Right lobe of liver (tissue), 4 donors: ENCODE measurements around the gene SRSF9.

Source experiments
- CTCF ChIP-seq, 4 donors: fragments of 200-600 bp in 3 of 4; fragments of 450-650 bp in 1 of 4; IDR thresholded peaks; one replicate each; pipeline versions ENCODE4 v1.5.1 to v1.8.0; 2016 to 2022; ENCODE audit warnings: antibody characterized with exemption in 4 of 4, mild to moderate bottlenecking in 2 of 4
- POLR2A ChIP-seq: fragments of 450-650 bp; IDR thresholded peaks from one replicate; pipeline ENCODE4 v1.6.1; 2017; ENCODE audit warnings: antibody characterized with exemption, mild to moderate bottlenecking
- donor health status: DM: no; HTN: no; CAD: no.
- donor health status: DM: no; HTN: no; CAD: no.
- donor health status: DM: no; HTN: yes; CAD: no.

GRCh38 chr12:120412421-120412820 is 57.1 kb downstream of the SRSF9 start:
- TF ChIP-seq CTCF (IDR thresholded peaks at IDR 0.05) = no peak
- TF ChIP-seq POLR2A = no peak
